Heart right ventricle (tissue), 16 donors: ENCODE measurements around the gene PNLIPRP2. TPM values are rescaled to one million over a fixed set of nuclear protein-coding genes. Genes with fewer than 3 reads are reported as not detected.

Experiments used
- ATAC-seq, 8 donors: fragments of 200-7000 bp; cut with Tn5 transposase; one replicate each; pipeline ENCODE4 v1.9.1; 2020; ENCODE audit warnings: mild to moderate bottlenecking in 8 of 8, moderate library complexity in 8 of 8, moderate number of reproducible peaks in 1 of 8
- DNase-seq, 2 donors: peaks; one replicate each; pipeline ENCODE4 v3.0.0-alpha.2; 2020
- H3K27ac ChIP-seq, 10 donors: fragments of 200-600 bp; sonication (generic) in 2 of 10; one replicate each; pipeline versions ENCODE4 v1.5.0 to v1.8.0; 2020 to 2022; ENCODE audit warnings: mild to moderate bottlenecking in 3 of 10
- H3K27me3 ChIP-seq, 7 donors: fragments of 200-600 bp; one replicate each; pipeline ENCODE4 v1.8.0; 2021 to 2022; ENCODE audit warnings: mild to moderate bottlenecking in 2 of 7
- H3K36me3 ChIP-seq, 9 donors: fragments of 200-600 bp; sonication (generic) in 1 of 9; one replicate each; pipeline versions ENCODE4 v1.5.0 to v1.8.0; 2020 to 2022; ENCODE audit warnings: mild to moderate bottlenecking in 2 of 9
- H3K4me1 ChIP-seq, 9 donors: fragments of 200-600 bp; sonication (generic) in 1 of 9; one replicate each; pipeline versions ENCODE4 v1.5.0 to v1.8.0; 2020 to 2022; ENCODE audit warnings: mild to moderate bottlenecking in 4 of 9
- H3K4me3 ChIP-seq, 10 donors: fragments of 200-600 bp; sonication (generic) in 2 of 10; one replicate each; pipeline versions ENCODE4 v1.5.0 to v1.8.0; 2020 to 2022; ENCODE audit warnings: mild to moderate bottlenecking in 7 of 10, moderate library complexity in 2 of 10
- H3K9me3 ChIP-seq, 11 donors: fragments of 200-600 bp in 10 of 11; sonication (generic) in 2 of 11; one replicate each; pipeline versions ENCODE4 v1.5.0 to v1.8.0; 2013 to 2022; ENCODE audit warnings: mild to moderate bottlenecking in 2 of 11, control low read depth in 1 of 11, moderate library complexity in 1 of 11
- WGBS, 2 donors: extraction: QIAGEN DNeasy Blood & Tissue Kit; methylation state at CpG; one replicate each; pipeline ENCODE4 v1.1.7; 2013; ENCODE audit warnings: inconsistent platforms in 1 of 2; 5-methylcytosine and 5-hydroxymethylcytosine counted together
- intact Hi-C, 10 donors: fragments of 100-400 bp; cut with DNase I; formaldehyde crosslinking; loops; one replicate each; pipeline versions ENCODE4 v1.11.1 to v1.14.2; 2022
- polyA plus RNA-seq, 2 donors: library from polyadenylated mRNA; stranded (reverse); fragments of 200-250 nt; gene quantifications; one replicate each; pipeline ENCODE4 v1.2.3, GENCODE V29; 2013
- total RNA-seq, 10 donors: library from RNA; stranded (reverse); fragmentation: NEBNext Ultra II Directional in 3 of 10; extraction: Animal tissue kit (Norgen Biotek cat#: 25700) in 3 of 10; gene quantifications; one replicate each; pipeline versions ENCODE4 v1.2.1 to v1.2.4, GENCODE V29; 2021 to 2023
- TF ChIP-seq, protein P1 (sequence below), 9 donors: fragments of 200-600 bp; sonication (generic) in 2 of 9; IDR thresholded peaks; one replicate each; pipeline versions ENCODE4 v1.5.0 to v1.8.0; 2021 to 2022; ENCODE audit warnings: antibody characterized with exemption in 9 of 9, mild to moderate bottlenecking in 5 of 9, moderate library complexity in 1 of 9
- donor health status: Arrhythmogenic right ventricular cardiomyopathy.
- donor health status: ischemic (EF 13 %, LVEDD 7.1; RV severe dilation, severe dysfunction).
- donor health status: healthy with polysubstance abuse.
- donor health status: DM: no; HTN: yes; CAD: no.
- donor health status: DM: no; HTN: no; CAD: no.
- donor health status: ischemic (EF 25% LVEDD 6.9; RV normal size, moderate dysfunction).
- donor health status: ischemic (EF 25% LVEDD 5.7; RV mildly dilated, moderate dysfunction).
- donor health status: healthy.
- donor health status: DM: yes; HTN: yes; CAD: no.
- donor health status: Ischemic cardiomyopathy.
- donor health status: ischemic (EF 35%, LVEDD 5.7; RV mildly dilated, moderate dysfunction).
- donor health status: nonischemic (EF 11% LVEDD 7.7; RV severe dilation, severe dysfunction).
- donor health status: DM: yes; HTN: yes; CAD: no.
- donor health status: PGD.
- donor health status: ischemic (EF 29% LVEDD 5.4; RV normal size, mild dysfunction).
- donor health status: nonischemic (EF 23%, LVEDD 6.1; RV moderate dilation, normal function).

Gene PNLIPRP2
- total and polyA plus RNA-seq, 12 donors: 0.20 TPM; not detected in 11

DNA sequence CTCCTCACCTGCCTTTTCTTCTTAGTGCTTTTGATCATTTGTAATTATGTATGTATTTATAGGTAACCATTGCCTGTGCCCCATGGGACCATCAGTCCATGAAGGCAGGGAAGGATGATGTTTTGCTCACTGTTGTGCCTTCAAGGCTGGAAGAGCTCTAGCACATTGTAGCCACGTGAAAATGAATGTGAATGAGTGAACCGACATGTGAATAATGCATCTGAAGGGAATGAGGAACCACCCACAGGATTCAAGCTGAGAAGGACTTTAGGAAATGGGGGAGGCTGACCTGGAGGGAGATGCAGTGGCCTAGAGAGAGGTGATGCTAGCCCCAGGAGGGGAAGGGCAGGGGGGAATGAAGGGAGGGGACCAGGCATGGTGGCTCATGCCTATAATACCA, 6.0 kb upstream of the PNLIPRP2 start:
- DNase-seq (no peak), ATAC-seq (no peak)
- Histone ChIP-seq H3K27ac (no peak overlapping the region), H3K4me3 (no peak overlapping the region), H3K4me1 (peaks cover 0 to under 1% (median 0%) of the 10 kb centered on the region in 9 donors), H3K36me3 (no peaks in the 10 kb centered on the region), H3K27me3 (peaks cover 0 to 24% (median 12%) of the 10 kb centered on the region in 7 donors), H3K9me3 (peaks cover 0 to 3% (median 0%) of the 10 kb centered on the region in 11 donors)
- WGBS, 2 donors: 36% methylated on average over 2 of the region's 2 CpGs
- TF ChIP-seq, protein P1, sequence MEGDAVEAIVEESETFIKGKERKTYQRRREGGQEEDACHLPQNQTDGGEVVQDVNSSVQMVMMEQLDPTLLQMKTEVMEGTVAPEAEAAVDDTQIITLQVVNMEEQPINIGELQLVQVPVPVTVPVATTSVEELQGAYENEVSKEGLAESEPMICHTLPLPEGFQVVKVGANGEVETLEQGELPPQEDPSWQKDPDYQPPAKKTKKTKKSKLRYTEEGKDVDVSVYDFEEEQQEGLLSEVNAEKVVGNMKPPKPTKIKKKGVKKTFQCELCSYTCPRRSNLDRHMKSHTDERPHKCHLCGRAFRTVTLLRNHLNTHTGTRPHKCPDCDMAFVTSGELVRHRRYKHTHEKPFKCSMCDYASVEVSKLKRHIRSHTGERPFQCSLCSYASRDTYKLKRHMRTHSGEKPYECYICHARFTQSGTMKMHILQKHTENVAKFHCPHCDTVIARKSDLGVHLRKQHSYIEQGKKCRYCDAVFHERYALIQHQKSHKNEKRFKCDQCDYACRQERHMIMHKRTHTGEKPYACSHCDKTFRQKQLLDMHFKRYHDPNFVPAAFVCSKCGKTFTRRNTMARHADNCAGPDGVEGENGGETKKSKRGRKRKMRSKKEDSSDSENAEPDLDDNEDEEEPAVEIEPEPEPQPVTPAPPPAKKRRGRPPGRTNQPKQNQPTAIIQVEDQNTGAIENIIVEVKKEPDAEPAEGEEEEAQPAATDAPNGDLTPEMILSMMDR (IDR thresholded peaks at IDR 0.05): no peak
- intact Hi-C loops: no loop called here

DNA sequence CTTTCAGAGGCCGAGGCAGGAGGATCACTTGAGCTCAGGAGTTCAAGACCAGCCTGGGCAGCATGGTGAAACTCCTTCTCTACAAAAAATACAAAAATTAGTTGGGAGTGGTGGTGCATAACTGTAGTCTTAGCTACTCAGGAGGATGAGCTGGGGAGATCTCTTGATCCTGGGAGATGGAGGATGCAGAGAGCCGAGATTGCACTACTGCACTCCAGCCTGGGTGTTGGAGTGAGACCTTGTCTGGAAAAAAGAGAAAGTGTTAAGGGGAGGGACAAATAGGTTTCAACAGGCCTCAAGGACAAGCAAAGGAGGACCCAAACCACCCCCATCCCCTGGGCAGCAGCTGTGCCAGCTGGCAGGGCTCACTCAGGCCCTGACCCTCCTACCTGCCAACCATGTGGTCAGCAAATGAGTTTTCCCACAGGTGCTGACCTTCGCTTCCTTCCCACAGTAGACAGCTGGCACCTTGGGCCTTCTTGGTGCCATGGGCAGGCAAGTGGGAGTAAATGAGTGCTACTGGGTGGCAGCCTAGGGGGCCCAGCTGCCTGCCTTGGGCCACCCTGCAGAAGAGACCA, 5.5 kb upstream of the PNLIPRP2 start:
- H3K36me3 ChIP-seq: no peaks in the 10 kb centered on the region
- intact Hi-C loops: no loop called here
- H3K4me3 ChIP-seq: no peak overlapping the region
- DNase-seq: no peak
- TF ChIP-seq, protein P1 (IDR thresholded peaks at IDR 0.05): no peak
- no peaks in the 10 kb centered on the region for H3K4me1 ChIP-seq
- no peak for ATAC-seq
- H3K9me3 ChIP-seq: peaks cover 0 to 3% (median 0%) of the 10 kb centered on the region in 11 donors
- no peak overlapping the region for H3K27ac ChIP-seq
- 87 to 93% methylated on average over 3 of the region's 3 CpGs for WGBS, 2 donors
- peaks cover 0 to 19% (median 7%) of the 10 kb centered on the region in 7 donors for H3K27me3 ChIP-seq

DNA sequence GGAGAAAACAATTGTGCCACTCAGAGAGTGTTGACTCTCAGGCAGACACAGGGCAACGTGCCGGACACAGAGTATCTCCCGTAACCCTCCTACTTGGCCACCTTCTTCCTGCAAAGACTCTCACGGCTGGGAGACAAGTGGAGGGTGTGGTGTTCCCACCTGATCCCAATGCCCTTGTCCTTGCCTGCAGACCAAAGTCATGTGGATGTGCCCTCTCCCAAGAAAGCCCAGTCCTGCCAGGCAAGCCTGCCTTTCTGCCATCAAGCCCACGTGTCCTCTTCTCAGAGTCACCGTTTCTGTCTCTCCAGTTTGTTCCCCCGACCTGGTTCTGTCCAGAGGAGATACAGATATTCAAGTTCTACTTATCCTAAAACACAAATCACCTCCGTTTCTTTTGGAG, 723 bp downstream of the PNLIPRP2 start:
- intact Hi-C loops: no loop called here
- H3K4me1 ChIP-seq: no peaks in the 10 kb centered on the region
- TF ChIP-seq, protein P1 (IDR thresholded peaks at IDR 0.05): no peak
- no peak for DNase-seq
- H3K4me3 ChIP-seq: no peak overlapping the region
- peaks cover 0 to 36% (median 23%) of the 10 kb centered on the region in 7 donors for H3K27me3 ChIP-seq
- 77 to 87% methylated on average over 8 of the region's 8 CpGs for WGBS, 2 donors
- H3K27ac ChIP-seq: no peak overlapping the region
- H3K9me3 ChIP-seq: peaks cover 0 to 3% (median 0%) of the 10 kb centered on the region in 11 donors
- ATAC-seq: no peak
- no peaks in the 10 kb centered on the region for H3K36me3 ChIP-seq

DNA sequence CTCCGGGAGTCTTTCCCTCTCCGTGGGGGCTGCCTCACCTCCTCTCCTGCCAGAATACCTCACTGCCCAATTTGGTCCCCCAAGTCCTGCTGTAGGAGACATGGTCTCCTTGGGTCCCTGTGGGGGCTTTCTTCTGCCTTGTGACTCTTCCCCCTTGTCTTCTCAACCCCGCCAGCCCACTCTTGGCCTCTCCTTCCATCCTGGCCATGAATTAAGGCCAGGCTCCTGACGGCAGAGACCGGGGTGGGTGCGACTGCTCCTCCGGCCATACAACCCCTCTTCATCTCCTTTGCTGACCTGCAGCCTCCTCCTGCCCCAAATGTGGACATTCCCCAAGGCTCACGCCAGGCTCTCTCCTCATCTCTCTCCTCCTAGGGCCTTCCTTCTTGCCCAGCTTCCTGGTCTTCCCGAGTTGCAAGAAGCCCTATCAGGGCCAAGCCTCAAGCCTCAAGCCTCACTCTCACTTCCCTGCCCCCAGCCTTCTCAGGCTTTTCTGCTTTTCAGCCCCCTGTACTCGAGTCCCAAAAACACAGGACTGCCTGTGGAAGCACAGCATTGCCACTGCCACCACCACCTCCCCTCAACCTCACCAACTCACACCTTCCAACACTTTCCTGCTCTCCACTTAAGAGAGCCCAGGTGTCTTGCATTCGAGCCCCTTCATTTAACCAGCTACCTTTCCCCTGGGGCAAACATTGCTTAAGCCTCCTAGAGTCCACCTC, 1.3 kb downstream of the PNLIPRP2 start:
- Histone ChIP-seq H3K9me3 (peaks cover 0 to 3% (median 0%) of the 10 kb centered on the region in 11 donors), H3K27me3 (peaks cover 0 to 37% (median 29%) of the 10 kb centered on the region in 7 donors), H3K36me3 (no peaks in the 10 kb centered on the region), H3K4me1 (no peaks in the 10 kb centered on the region), H3K4me3 (no peak overlapping the region), H3K27ac (no peak overlapping the region)
- TF ChIP-seq, protein P1 (IDR thresholded peaks at IDR 0.05): no peak
- DNase-seq: no peak
- intact Hi-C loops: no loop called here
- 79 to 87% methylated on average over 11 of the region's 11 CpGs for WGBS, 2 donors
- no peak for ATAC-seq
